HG03095 (cell line): Measurements from ENCODE around the gene CFAP97D2.
"Not testable (repeated sequence)": the region's sequence is repeated elsewhere in the genome, so short reads cannot be mapped to it uniquely, and the experiment has no call there.

Experiments used
- ATAC-seq: cut with Tn5 transposase; IDR thresholded peaks from one replicate; pipeline ENCODE4 v1.9.1; 2021; ENCODE audit warnings: moderate library complexity; ENCODE audit not compliant: unreplicated experiment

CFAP97D2 gene

DNA sequence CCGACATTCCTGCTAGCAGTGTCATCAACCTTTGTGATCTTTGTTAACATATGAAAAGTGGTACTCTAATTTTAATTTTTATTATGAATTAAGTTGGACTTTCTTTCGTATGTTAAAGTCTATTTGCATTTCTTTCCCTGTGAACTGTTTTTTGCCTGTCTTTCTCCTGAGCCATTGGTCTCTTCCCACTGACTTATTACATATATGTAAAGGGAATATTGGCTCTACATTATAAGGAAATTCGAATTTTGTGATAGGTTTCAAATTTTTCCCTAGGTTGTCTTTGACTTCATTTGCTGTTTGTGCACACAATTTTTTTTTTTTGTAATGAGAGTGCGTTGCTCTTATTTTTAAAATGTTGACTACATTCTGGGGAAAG is 55.2 kb downstream of the CFAP97D2 start:
- ATAC-seq: no peak

DNA sequence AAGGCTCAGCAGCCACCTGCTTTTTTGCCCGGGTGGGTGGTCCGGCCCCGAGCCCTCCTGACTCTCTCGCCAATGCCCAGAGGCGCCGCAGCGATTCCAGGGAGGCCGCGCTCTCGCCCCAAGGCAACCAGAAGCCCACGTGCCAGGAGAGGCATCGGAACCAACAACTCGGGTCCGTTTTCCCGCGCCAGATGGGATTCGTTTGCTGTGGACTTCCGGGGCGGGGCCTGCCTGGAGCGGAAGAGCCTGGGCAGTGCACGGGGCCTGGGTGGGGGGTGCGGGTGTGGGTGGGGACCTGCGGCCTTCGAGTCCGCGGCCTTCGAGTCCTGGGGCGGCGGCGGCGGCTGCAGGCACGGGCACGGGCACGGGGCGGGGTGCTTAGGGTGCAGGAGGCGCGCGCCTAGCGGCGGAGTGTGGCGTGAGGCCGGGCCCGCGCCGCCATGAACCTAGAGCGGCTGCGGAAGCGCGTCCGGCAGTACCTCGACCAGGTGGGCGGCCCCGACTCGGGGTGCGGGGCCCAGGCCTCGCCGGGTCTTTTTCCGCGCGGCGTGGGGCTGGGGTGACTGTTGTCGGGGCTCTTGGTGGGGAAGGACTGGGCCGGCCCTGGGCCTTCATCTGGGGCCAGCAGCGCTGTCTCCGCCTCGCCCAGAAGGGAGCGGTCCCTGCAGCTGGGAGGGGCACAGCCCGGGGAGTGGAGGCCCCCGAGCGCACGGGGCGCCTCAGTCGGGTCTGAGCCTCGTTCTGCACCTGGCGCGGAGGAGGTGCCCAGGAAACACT is 55.8 kb downstream of the CFAP97D2 start, which contains the start of gene CDC16:
CDC16 (plus strand) TSS at position 253 of the 777 bp plus-strand sequence; CDS start at position 441, 188 bp downstream.
- peak; percentile 81 for ATAC-seq

DNA sequence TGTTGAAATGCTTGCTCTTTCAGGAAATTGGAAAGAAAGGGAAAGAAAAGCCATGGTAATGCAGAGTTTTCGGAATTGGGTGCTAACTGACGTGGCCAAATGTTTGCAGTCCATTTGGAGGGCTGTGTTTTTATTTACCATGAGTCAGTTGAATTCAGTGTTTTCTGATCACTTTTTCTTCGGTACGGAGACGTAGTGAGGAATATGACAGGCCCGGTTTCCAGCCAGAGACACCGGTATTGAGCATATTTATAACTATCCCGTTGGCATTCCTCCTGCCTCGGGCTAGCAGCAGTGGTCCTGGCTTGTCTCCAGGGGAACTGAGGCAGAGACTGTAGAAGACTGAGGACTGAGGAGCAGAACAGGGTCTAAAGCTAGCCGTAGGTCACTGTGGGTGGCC is 56.6 kb downstream of the CFAP97D2 start:
- ATAC-seq: no peak

DNA sequence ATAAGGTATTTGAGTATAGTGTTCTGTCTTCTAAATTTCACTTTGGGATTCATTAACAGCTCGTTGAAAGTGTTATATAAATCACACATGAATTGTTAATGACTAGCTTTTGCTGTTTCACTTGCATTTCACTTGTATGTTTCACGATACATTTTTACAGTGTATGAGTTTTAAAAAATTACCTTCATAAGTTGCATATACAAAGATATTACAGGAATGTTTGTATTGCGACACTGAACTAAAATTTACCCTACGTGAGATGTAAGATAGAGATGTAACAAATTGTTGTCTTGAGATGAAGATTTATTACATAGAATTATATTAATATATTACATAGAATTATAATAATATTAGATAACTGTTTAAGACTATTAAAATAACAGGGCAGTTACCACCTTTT is 57.2 kb downstream of the CFAP97D2 start:
- ATAC-seq: no peak

DNA sequence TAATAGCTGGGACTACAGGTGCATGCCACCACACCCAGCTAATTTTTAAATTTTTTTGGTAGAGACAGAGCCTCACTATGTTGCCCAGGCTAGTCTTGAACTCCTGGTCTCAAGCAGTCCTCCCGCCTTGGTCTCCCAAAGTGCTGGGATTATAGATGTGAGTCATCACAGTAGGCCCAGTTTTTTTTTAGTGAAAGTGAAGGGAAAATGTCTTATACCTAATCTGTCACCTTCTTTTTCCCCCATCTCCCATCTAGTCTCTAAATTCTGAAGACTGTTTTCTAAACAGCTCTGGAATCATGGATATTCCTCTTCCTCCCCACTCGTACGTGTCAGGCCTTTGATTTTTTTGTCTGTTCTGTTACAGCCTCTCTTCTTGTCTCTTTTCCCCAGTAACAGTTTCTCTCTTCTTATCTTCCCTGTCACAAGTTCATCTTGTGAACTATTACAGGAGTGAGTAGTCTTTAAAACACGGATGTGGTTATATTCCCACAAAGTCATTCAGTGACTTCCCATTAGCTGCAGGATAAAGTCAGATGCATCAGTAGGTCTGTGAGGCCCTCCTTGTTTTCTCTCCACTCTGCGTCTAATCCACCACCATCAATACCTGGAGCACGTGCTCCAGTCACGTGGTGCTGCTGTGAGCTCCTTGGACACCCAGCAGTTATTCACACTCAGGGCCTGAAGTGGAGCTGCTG is 58.5 kb downstream of the CFAP97D2 start:
- ATAC-seq: no peak

DNA sequence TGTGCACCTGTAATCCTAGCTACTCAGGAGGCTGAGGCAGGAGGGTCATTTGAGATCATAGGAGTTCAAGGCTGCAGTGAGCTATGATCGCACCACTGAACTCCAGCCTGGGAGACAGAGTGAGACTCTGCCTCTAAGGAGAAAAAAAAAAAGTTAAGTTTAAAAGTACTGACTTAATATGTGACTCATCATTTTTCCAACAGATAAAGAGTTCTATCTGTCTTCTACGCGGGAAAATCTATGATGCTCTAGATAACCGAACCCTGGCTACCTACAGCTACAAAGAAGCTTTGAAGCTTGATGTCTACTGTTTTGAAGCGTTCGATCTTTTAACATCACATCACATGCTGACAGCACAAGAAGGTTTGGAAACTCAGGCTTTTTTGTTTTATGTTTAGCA is 62.9 kb downstream of the CFAP97D2 start:
- ATAC-seq: no peak

DNA sequence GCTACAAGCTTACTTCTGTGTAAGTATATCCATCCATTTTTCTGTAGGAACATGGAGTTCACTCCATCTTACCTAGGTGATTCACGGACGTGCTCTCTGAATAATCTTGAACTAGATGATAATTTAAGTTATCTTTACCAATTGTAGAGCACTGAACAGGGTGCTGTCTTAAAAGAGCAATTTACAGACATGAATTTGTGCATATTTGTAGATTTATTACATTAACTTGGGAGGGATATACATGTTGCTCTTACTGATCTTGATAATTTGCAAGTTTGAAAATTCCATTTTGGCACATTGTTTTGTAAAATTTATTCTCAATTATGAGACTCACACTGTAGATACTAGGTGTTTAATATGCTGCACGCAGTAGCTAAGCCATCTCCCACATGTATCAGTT is 64.9 kb downstream of the CFAP97D2 start:
- ATAC-seq: no peak

DNA sequence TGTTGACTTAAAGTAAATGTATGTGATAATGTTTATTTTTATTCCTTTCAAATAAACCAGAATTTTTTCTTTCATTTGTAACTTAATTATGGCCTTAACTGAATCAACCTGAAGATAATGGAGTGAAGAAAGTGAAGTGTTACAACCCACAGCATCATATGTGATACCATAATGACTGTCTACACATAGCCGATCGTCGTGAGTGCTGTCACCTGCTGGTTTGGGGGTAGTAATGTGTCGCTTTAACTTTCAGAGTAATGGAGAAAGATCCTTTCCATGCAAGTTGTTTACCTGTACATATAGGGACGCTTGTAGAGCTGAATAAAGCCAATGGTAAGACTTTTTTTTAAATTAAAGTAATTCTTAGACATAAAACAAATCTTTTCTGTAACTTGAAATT is 65.6 kb downstream of the CFAP97D2 start:
- ATAC-seq: no peak

DNA sequence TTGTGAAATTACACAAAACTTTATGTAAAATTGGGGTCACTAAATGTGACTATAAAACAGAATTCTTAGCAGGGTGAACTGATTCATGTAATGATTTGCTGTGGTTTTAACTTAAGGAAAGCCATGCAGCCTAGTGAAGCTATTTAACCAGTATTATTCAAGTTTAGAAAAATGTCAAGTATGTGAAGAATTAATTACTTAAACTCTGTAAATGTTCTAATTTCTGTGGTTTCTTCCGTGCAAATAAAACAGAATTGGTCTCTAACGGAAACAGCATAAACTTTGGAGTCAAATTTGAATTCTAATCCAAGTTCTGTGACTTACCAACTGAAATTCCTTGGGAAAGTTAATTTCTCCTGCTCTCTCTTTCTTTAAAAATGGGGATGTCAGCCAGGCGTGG is 69.0 kb downstream of the CFAP97D2 start:
- ATAC-seq: no peak

DNA sequence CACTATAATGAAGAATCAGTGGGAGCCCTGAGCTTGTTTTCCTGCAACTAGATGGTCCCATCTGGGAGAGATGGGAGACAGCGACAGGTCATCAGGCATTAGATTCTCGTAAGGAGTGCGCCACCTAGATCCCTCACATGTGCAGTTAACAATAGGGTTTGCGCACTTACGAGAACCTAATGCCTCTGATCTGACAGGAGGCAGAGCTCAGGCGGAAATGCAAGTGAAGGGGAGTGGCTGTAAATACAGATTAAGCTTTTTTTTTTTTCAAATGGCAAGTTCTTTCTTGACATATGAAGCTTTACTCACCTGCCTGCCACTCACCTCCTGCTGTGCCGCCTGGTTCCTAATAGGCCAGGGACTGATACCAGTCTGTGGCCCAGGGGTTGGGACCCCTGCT is 70.0 kb downstream of the CFAP97D2 start:
- no peak for ATAC-seq

DNA sequence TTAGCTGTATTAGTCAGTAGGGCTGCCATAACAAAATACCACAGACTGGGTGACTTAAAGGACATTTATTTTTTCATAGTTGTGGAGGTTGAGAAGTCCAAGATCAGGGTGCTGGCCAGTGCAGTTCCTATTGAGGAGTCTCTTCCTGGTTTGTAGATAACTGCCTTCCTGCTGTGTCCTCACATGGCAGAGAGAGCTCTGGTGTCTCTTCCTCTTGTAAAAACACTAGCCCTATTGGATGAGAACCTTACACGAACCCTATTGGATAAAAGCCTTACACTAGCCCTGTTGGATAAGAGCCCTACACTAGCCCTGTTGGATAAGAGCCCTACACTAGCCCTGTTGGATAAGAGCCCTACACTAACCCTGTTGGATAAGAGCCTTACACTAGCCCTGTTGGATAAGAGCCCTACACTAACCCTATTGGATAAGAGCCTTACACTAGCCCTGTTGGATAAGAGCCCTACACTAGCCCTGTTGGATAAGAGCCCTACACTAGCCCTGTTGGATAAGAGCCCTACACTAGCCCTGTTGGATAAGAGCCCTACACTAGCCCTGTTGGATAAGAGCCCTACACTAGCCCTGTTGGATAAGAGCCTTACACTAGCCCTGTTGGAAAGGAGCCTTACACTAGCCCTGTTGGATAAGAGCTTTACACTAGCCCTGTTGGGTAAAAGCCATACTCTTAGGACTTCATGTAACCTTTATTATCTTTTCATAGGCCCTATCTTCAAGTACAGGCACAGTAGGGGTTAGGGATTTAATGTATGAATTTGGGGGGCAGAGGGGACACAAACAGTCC is 72.8 kb downstream of the CFAP97D2 start:
- ATAC-seq: not testable (repeated sequence)

DNA sequence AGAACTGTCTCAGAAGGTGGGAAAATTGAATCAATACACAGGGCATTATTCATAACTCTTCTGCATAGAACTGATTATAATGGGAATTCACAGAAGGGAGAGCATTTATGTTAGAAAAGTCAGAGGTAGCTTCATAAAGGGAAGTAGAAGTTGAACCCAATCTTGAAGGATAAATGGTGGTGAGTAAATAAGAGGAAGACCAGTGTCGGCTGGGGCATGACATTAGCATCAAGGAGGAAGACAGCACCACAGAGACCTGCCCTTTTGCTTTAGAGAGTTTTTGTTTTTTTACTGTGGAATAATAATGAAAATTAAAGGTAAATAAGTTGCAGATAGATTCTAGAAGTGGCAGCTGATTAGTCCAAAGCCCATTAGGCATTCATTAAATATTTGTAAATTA is 77.5 kb downstream of the CFAP97D2 start:
- no peak for ATAC-seq

DNA sequence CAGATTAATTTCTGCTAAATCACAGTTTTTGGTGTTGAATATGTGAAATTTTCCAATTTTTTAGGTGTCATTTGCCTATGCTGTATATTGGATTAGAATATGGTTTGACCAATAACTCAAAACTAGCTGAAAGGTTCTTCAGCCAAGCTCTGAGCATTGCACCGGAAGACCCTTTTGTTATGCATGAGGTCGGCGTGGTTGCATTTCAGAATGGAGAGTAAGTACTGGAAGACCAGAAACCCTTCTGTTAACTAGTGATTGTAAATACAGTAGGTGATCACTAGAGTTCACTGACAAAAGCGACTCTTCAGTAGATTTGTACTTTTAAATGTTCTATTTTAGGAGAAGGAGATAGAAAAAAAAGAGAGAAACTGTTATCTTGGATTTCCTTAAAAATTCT is 78.0 kb downstream of the CFAP97D2 start:
- no peak for ATAC-seq

DNA sequence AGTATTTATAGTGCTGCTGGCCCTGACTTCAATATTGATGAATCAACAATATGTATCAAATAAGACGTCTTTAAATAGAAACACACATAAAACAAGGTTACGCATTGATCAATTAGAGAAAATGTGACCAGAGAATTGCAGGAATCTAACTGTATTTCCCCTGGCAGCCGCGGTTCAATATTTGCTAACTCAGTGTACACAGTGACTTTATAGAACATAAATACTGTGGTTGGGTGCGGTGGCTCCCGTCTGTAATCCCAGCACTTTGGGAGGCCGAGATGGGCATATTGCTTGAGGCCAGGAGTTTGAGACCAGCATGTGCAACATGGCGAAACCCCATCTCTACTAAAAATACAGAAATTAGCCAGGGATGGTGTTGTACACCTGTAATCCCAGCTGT is 79.5 kb downstream of the CFAP97D2 start:
- ATAC-seq: no peak

DNA sequence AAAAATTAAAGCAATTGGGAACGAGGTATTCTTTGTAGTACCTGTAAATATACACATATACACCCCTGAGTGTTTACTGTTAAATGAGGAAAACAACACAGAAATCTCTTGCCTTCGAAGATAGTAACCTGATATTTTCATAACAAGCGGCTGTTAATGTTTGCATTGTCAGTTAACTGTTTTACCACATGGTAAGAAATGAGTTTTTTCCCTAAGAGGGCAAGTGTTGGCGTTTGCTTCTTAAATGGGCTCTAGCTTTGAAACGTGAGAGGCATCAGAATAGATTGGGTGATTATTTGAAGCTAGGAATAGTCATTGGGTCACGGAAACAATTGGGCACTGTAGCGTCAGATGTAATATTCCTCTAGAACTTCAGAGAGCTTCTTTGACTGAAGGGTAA is 80.3 kb downstream of the CFAP97D2 start:
- no peak for ATAC-seq

DNA sequence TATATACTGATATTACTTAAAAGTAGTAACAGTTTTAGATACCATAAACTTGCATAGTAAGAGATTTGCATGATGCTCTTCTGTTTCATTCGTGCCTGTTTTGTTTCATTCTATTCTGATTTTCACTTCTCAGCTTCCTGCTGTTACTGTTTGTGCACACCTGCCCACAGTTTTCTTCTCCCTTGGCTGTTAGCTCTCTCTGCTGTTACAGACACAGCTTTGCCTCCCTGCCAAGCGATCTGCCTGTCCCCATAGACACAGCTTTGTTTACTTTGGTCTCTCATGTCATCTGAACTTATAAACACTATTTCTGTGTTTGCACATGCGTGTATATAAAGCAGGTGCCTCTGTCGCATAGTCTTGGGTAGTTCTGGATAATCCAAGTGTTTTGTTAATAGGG is 80.9 kb downstream of the CFAP97D2 start:
- ATAC-seq: peak; percentile 73

DNA sequence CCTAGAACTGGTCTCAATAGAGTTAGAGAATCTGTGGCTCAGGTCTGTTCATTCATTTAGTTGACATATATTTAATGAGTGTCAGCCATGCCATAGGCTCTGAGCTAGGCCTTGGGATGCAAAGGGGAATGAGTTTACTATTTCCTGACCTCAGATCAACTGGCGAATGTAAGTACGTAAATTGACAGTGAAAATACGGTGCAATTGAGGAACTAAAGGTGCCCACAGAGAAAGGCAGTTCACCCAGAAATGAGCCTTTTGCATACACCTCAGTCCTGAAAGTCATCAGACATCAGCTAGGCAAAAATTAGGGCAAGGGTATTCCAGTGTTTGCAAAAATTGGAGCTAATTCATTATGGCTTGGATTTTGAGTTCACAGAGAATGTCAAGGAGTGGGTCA is 81.8 kb downstream of the CFAP97D2 start:
- ATAC-seq: no peak

DNA sequence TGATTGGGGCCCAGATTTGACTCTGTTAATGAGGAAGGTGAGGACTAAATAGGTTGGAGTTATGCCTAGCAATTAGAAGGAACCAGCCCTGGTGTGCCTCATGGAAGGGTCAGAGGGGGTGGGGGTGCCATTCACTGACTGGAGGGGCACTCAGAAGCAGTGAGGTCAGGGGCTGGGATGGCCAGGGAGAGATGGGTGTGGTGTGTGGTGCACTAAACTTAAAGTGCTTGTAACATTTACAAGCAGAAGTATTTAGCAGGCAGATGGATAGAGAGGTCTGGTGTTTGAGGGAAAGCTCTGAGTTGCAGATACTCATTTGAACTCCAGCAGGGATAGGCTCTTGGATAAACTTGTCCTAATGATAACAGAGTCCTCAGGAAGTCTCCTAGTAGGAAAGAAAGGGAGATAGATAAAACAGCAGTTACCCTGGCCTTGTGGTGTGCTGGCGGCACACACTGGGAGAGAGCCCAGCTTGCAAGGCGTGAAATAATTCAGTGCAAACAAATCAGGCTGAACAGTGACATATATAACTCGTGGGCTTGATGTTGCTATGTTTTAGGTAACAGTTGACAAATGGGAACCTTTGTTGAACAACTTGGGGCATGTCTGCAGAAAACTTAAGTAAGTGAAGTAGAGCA is 82.4 kb downstream of the CFAP97D2 start:
- no peak for ATAC-seq

DNA sequence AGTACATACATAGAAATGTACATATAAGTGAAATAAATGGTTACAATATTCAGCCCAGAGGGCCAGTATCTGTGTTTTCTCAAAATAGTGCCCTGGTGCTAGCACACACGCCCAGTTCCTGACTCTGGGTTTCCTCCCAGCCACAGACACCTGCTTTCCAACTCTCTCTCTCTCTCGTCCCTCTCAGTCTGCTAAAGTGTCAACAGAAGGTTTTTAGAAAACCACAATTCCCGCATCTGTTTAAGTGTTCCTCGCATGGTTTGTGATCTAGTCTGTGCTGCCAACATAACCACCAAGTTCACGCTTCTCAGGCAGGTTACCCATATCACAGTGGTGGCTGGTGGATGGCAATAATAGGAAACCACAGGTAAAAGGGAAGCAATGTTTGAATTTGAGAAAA is 84.5 kb downstream of the CFAP97D2 start:
- no peak for ATAC-seq

DNA sequence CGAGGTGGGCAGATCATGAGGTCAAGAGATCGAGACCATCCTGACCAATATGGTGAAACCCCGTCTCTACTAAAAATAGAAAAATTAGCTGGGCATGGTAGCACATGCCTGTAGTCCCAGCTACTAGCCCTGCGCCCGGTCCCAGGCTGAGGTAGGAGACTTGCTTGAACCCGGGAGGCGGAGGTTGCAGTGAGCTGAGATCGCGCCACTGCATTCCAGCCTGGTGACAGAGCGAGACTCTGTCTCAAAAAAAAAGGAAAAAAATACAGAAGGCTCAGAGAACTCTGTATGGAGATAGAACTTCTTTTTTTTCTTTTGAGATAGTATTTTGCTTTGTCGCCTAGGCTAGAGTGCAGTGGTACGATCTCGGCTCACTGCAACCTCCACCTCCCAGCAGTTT is 85.3 kb downstream of the CFAP97D2 start:
- ATAC-seq: not testable (repeated sequence)

DNA sequence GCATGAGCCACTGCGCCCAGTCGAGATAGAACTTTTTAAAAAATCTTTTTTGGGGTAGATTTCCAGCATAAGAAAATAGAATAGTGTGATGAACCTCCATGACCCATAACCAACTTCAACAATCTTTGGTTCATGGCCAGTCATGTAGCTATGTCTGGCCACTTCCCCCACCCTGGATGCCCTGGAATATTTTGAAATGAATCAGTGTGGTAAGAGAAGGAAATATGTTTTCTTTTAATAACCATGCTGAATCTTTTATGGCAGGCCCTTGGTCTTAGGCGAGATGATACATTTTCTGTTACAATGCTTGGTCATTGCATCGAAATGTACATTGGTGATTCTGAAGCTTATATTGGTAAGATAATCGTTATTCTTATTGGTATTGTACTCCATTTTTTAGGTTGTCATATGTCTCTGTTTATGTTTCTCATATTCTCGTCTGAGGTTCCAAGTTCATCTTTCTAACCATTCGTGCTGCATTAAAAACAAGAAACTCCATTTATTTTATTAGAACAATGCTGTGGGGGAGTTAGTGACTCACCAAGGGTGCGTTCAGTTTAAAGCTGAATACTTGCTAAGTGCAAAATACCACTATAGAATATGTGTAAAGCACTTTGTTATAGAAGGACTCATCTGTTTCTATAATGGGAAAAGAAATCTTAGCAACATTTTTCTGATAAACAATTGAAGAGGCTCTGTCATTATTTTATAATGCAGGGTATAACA is 86.0 kb downstream of the CFAP97D2 start:
- ATAC-seq: no peak
